Nephron progenitor cell (in vitro differentiated cells): ENCODE results near the gene POLK.
A peak's percentile ranks its signal among the peaks of the same experiment; 100 is the strongest.

Experiments used
- DNase-seq: peaks from one replicate; pipeline ENCODE4 v3.0.0; 2021
- H3K27ac Mint-ChIP-seq: 2 replicates; pipeline ENCODE4 v1.8.0; 2021; ENCODE audit warnings: mild to moderate bottlenecking, moderate library complexity, mixed read lengths
- H3K27me3 Mint-ChIP-seq: 2 replicates; pipeline ENCODE4 v1.8.0; 2021; ENCODE audit warnings: mild to moderate bottlenecking, low read depth, mixed read lengths; ENCODE audit not compliant: poor library complexity
- H3K36me3 Mint-ChIP-seq: 2 replicates; pipeline ENCODE4 v1.8.0; 2021; ENCODE audit warnings: low read depth, mixed read lengths
- H3K4me1 Mint-ChIP-seq: 2 replicates; pipeline ENCODE4 v1.8.0; 2021; ENCODE audit warnings: mixed read lengths
- H3K4me3 Mint-ChIP-seq: 2 replicates; pipeline ENCODE4 v1.8.0; 2021; ENCODE audit warnings: mild to moderate bottlenecking, moderate library complexity, mixed read lengths
- H3K9me3 Mint-ChIP-seq: 2 replicates; pipeline ENCODE4 v1.8.0; 2021; ENCODE audit warnings: mild to moderate bottlenecking, moderate library complexity, mixed read lengths
- TF ChIP-seq, protein P1 (sequence below): fragments of 200-600 bp; sonication (generic); IDR thresholded peaks from 2 replicates; pipeline ENCODE4 v1.5.0; 2021; ENCODE audit warnings: antibody characterized with exemption

POLK gene

DNA sequence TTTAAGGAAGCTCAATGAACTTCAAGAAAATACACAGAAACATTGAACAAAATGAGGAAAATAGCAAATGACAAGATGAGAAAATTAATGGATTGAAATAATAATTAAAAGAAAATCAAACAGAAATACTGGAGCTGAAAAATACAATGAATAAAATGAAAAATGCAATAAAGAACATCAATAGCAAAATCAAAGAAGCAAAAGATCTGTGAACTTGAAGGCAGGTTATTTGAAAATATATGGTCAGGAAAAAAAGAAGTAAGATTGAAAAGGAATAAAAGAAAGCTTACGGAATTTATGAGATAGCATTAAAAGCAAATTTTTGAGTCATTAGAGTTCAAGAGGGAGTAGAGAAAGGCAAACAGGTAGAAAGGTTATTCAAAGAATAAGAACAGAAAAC is 42.7 kb upstream of the POLK start:
- no peaks in the 10 kb centered on the region for H3K4me1 Mint-ChIP-seq
- DNase-seq: no peak

DNA sequence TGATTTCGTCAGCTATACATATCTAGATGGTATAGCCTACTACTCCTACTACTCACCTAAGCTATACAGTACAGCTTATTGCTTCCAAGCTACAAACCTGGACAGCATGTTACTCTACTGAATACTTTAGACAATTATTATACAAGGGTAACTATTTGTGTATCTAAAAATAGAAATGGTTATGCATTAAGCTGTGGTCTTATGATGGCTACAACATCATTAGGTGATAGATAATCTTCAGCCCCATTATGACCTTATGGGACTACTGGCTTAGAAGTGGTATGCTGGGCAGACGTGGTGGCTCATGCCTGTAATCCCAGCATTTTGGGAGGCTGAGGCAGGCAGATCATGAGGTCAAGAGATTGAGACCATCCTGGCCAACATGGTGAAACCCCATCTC is 40.5 kb upstream of the POLK start:
- H3K36me3 Mint-ChIP-seq: peaks cover 73% of the 10 kb centered on the region
- no peaks in the 10 kb centered on the region for H3K27me3 Mint-ChIP-seq
- H3K4me1 Mint-ChIP-seq: no peaks in the 10 kb centered on the region
- no peak overlapping the region for H3K4me3 Mint-ChIP-seq
- H3K27ac Mint-ChIP-seq: no peak overlapping the region
- H3K9me3 Mint-ChIP-seq: peaks cover 67% of the 10 kb centered on the region
- TF ChIP-seq, protein P1, sequence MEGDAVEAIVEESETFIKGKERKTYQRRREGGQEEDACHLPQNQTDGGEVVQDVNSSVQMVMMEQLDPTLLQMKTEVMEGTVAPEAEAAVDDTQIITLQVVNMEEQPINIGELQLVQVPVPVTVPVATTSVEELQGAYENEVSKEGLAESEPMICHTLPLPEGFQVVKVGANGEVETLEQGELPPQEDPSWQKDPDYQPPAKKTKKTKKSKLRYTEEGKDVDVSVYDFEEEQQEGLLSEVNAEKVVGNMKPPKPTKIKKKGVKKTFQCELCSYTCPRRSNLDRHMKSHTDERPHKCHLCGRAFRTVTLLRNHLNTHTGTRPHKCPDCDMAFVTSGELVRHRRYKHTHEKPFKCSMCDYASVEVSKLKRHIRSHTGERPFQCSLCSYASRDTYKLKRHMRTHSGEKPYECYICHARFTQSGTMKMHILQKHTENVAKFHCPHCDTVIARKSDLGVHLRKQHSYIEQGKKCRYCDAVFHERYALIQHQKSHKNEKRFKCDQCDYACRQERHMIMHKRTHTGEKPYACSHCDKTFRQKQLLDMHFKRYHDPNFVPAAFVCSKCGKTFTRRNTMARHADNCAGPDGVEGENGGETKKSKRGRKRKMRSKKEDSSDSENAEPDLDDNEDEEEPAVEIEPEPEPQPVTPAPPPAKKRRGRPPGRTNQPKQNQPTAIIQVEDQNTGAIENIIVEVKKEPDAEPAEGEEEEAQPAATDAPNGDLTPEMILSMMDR: no peak
- no peak for DNase-seq

More for the DNA sequence above, 42.7 kb upstream of the POLK start:
- Mint-ChIP-seq H3K4me3 (no peak overlapping the region), H3K36me3 (peaks cover 64% of the 10 kb centered on the region), H3K27me3 (no peaks in the 10 kb centered on the region), H3K27ac (no peak overlapping the region), H3K9me3 (peaks cover 63% of the 10 kb centered on the region)
- TF ChIP-seq, protein P1: no peak

DNA sequence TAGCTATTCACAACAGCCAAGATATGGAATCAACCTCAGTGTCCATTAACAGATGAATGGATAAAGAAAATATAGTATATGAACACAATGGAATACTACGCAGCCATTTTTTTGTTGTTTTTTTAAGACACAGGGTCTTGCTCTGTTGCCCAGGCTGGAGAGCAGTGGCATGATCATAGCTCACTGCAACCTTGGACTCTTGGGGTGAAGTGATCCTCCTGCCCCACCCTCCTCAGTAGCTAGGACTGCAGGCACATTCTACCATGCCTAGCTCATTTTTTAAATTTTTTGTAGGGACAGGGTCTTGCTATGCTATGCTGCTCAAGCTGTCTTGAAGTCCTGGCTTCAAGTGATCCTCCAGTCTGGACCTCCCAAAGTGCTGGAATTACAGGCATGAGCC is 38.7 kb upstream of the POLK start:
- no peaks in the 10 kb centered on the region for H3K4me1 Mint-ChIP-seq
- TF ChIP-seq, protein P1: no peak
- peaks cover 66% of the 10 kb centered on the region for H3K36me3 Mint-ChIP-seq
- no peaks in the 10 kb centered on the region for H3K27me3 Mint-ChIP-seq
- DNase-seq: no peak
- no peak overlapping the region for H3K4me3 Mint-ChIP-seq
- H3K9me3 Mint-ChIP-seq: peaks cover 57% of the 10 kb centered on the region
- H3K27ac Mint-ChIP-seq: no peak overlapping the region

DNA sequence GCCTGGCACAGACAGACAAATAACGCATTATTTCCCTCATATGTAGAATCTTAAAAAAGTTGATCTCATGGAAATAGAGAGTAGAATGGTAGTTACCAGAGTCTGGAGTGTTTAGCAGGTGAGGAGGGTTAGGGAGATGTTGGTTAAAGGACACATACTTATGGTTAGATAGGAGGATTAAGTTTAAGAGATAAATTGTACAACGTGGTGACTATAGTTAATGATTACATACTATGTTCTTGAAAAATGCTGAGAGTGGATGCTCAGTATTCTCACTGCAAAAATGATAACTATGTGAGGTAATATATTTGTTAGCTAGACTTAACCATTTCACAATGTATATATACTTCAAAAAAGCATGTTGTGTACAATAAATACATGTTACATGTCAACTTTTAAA is 38.2 kb upstream of the POLK start:
- Mint-ChIP-seq H3K27me3 (no peaks in the 10 kb centered on the region), H3K4me3 (no peak overlapping the region), H3K4me1 (no peaks in the 10 kb centered on the region), H3K9me3 (peaks cover 52% of the 10 kb centered on the region), H3K36me3 (peaks cover 61% of the 10 kb centered on the region), H3K27ac (no peak overlapping the region)
- TF ChIP-seq, protein P1: no peak
- no peak for DNase-seq

DNA sequence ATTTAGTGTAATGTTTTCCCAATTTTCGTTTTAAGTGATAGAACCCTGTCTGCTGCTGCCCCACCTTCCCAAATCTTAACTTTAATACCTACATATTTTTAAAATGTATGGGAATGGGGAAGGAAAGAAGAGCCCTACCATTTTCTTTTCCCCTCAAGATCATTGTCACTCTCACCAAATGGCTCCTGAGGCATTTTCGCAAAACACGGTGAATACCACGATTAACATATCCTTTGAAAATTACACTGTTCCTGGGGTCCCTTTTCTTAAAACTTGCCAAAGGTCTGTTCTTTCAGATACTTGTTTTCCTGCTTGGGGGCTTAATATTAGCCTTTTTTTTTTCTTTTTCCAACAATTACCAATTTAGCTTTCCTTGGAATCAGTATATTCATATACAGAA is 36.3 kb upstream of the POLK start:
- H3K4me1 Mint-ChIP-seq: no peaks in the 10 kb centered on the region
- H3K4me3 Mint-ChIP-seq: no peak overlapping the region
- H3K36me3 Mint-ChIP-seq: peaks cover 45% of the 10 kb centered on the region
- peaks cover 33% of the 10 kb centered on the region for H3K9me3 Mint-ChIP-seq
- no peak overlapping the region for H3K27ac Mint-ChIP-seq
- no peaks in the 10 kb centered on the region for H3K27me3 Mint-ChIP-seq
- TF ChIP-seq, protein P1: no peak
- no peak for DNase-seq

DNA sequence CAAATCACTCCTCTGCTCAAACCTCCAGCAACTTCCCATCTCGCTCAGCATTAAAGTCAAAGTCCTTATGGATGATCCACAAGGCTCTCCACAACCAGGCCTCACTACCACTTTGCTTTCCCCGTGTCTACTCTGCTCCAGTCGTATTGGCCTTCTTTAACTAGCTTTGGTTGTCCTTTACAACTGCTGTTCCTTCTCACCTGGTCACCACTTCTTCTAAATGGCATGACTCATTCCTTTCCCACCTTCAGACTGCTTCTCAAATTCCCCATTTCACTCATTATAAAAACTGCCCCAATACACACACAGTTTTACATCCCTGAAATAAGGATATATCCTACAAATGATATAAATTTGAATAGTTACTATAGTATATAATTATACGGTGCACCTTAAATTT is 30.7 kb upstream of the POLK start:
- Mint-ChIP-seq H3K9me3 (peaks cover 30% of the 10 kb centered on the region), H3K36me3 (peaks cover 52% of the 10 kb centered on the region), H3K27ac (peak overlapping the region; percentile 24), H3K4me1 (no peaks in the 10 kb centered on the region), H3K27me3 (no peaks in the 10 kb centered on the region), H3K4me3 (no peak overlapping the region)
- TF ChIP-seq, protein P1: no peak
- DNase-seq: no peak
